HG03565 (cell line): ENCODE data around the gene UBAC1.
"Not testable (repeated sequence)": the region's sequence is repeated elsewhere in the genome, so short reads cannot be mapped to it uniquely, and the experiment has no call there.

ENCODE experiments used
- ATAC-seq: cut with Tn5 transposase; IDR thresholded peaks from one replicate; pipeline ENCODE4 v1.9.1; 2021; ENCODE audit warnings: mild to moderate bottlenecking, moderate library complexity; ENCODE audit not compliant: unreplicated experiment

Gene UBAC1

DNA sequence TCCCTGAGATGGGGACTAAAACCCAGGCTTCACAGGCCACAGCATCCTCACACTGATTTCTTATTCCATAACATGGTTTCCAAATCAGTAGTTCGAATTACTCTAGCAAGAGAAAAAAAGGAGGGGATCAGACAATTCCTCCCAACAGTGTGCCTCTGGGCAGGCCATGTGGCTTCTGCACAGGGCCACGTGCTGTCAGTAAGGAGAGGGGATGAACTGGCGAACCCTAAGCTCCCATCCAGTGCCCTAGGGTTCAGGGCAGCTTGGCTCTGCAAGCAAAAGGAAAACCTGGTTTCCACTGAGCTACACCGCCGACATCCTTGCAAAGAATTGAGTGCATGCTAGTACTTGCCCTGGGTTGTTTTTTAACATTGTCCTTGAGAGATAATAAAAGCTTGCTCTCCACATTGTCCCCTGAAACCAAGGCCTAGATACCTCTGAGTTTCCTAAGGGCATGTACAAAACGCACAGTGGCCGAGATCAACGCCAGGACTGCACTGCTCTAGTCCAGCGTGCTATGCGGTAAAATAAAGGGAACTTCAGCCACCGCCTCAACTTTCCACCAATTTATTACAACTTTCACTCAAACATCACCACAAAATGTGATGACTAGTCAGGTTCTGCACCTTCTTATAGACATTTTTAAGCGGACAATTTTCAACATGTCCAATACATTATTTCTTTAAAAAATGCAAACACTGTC, 58.4 kb downstream of the UBAC1 start:
- no peak for ATAC-seq

DNA sequence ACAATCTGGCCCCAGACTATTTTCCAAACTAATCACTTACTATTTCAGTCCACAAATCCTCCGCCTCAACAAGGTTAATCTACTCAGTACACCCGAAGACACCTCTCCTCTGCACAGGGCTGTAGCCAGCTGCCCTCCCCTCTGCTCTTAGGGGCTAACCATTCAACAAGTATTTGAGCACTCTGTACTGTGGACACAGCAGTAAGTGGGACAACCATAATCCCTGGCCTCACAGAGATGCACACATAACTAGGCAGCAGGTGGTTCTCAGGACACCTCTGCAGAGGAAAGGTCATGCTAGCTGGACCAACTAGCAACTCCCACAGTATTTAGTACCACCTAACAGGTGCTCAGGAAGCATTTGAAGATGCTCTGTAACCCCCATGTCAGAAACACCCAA, 59.3 kb downstream of the UBAC1 start:
- no peak for ATAC-seq

DNA sequence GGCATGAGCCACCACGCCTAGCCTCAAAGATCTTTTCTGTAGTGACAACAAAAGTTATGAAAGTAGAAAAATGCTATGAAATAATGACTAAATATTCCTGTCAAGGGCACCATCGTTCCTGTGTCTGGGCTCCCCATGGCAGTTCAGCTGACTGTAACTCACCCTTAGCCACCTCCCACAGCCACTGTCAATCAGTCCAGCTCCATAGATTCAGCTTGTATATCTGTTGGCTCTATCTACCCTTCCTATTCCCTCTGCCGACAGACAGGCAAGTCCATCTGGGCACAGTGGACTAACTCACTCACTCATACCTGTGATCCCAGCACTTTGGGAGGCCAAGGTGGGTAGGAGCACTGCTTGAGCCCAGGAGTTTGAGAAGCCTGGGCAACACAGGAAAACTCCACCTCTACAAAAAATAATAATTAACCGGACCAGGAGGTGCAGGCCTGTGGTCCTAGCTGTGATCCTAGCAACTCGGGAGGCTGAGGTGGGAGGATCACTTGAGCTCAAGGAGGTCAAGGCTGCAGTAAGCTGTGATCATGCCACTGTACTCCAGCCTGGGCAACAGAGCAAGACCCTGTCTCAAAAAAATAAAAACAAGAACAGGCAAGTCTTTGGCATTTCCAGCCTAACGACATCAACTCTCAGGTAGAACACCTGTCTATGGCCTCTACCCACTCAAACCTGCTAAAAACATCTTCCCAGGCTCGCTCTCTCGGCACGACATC, 60.0 kb downstream of the UBAC1 start:
- no peak for ATAC-seq

DNA sequence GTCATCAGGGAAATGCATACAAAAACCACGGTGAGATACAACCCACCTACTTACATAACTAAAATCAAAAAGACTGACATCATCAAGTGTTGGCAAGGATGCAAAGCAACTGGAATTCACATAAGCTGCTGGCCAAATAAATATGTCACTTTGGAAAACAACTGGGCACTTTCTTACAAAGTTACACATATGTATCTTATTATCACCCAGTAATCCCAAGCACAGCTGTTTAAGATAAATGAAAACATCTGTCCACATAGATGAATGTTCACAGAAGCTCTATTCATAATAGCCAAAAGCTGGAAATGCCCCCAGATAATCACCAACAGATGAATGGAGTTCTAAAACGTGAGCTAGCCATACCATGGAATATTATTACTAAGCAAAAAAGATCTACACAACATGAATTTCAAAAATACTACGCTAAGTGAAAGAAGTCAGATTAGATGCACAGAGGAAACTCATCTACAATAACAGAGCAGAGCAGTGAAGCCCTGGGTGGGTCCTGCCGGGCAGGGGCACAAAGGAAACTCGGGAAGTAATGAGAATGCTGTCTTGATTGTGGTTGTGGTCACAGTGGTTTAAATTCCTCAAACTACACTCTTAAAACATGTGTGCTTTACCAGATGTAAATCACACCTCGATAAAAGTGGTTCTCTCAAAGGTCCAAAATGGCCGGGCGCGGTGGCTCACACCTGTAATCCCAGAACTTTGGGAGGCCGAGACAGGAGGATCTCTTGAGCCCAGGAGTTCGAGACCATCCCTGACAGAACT, 62.4 kb downstream of the UBAC1 start:
- ATAC-seq = no peak

DNA sequence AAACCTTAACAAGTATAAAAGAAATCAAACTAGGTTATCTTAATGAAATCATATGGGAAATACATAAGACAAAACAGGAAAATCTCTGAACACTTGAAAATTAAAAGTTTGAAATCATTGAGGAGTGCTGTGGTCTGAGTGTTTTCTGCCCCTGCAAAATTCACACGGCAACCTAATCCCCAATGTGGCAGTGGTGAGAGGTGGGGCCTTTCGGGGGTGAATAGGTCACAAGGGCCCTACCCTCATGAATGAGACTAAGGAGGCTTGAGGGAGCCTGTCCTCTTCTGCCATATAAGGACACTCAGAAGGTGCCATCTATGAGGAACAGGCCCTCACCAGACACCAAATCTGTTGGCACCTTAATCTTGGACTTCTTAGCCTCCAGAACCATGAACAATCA, 64.5 kb downstream of the UBAC1 start:
- ATAC-seq = no peak

DNA sequence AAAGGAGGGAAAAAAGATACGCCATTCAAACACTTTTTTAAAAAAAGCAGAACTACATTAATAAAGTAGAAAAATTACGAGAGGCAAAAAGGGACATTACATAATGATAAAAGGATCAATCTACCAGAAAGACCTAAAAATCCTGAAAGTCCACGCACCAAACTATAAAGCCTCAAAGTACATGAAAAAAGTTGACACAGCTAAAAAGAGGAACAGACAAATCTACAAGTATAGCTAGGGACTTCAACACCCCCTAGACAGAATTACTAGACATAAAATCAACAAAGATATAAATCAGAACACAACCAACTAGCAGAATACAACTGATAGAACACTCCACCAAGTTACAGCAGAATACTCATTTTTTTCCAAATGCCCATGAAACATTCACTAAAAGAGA, 65.0 kb downstream of the UBAC1 start:
- no peak for ATAC-seq

DNA sequence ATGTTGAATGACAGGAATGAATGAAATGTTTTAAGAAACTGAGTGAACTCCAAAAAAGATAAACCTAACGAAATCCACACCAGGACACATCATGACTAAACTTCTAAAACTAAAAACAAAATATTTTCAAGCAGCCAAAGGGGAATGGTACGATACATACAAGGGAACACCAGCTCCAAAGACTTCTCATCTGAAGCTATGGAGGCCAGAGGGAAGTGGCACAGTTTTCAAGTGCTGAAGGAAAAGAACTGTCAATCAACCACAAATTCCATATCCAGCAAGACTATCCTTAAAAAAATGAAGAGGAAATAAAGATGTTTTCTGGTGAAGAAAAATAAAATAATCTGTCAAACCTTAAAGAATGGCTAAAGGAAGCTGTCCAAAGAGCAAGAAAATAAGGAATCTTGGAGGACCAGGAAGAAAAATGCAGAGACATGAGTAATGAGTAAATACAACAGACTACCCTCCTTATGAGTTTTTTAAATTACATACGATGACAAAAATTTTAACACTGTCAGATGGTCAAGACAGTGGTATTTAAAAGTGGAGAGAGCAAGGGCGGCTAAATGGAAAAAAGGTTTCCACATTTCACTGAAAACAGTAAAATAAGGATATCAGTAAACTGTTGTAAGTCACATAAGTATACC, 65.8 kb downstream of the UBAC1 start:
- no peak for ATAC-seq

DNA sequence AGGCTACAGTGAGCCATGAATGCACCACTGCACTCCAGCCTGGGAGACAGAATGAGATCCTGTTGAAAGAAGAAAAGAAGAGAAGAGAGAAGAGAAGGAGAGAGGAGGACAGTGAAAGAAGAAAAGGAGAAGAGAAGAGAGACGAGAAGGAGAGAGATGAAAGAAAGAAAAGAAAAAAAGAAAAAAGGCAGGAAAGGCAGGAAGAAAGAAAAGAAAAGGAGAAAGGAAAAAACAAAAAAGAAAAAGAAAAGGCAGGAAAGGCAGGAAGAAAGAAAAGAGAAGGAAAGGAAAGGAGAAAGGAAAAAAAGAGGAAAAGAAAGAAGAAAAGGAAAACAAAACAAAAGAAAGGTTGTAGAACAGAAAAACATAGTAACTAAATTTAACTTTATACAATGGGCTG, 68.1 kb downstream of the UBAC1 start:
- ATAC-seq = no peak

DNA sequence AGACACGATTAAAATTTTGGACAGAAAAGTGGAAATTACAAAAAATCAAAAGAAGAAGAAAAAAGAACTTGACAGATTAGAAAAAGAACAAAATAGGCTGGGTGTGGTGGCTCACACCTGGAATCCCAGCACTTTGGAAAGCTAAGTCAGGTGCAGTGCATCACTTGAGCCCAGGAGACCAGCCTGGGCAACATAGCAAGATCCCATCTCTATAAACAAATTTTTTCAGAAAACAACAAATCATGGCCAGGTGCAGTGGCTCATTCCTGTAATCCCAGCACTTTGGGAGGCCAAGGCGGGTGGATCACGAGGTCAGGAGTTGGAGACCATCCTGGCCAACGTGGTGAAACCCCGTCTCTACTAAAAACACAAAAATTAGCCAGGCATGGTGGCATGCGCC, 68.8 kb downstream of the UBAC1 start:
- not testable (repeated sequence) for ATAC-seq

DNA sequence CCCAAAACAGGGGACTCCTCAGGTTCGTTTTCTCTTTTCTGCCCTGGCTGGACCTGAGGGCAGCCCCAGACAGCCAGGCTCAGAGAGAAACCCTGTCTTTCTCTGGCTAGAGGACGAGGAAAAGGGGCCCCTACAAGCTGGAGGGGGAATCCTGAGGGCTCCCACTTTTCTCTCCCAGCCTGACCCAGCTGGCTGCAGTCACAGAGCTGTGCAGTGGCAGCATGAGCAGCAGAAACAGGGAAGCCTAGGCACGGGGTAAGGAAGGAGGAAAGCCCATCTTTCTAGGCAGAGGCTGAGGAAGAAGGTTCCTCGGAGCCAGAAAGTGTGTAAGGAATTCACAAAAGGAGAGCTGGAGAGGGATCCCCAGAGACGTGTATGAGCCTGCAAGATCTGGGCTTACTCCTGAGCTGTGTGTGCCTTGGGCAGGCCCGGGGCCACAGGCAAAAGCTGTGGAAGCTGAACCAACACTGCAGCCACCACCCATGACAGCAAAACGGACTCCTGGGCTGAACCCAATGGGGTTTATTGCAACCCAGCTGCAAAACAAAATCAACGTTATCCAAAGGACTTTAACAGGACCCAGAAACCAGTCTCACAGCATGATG, 70.0 kb downstream of the UBAC1 start:
- no peak for ATAC-seq

DNA sequence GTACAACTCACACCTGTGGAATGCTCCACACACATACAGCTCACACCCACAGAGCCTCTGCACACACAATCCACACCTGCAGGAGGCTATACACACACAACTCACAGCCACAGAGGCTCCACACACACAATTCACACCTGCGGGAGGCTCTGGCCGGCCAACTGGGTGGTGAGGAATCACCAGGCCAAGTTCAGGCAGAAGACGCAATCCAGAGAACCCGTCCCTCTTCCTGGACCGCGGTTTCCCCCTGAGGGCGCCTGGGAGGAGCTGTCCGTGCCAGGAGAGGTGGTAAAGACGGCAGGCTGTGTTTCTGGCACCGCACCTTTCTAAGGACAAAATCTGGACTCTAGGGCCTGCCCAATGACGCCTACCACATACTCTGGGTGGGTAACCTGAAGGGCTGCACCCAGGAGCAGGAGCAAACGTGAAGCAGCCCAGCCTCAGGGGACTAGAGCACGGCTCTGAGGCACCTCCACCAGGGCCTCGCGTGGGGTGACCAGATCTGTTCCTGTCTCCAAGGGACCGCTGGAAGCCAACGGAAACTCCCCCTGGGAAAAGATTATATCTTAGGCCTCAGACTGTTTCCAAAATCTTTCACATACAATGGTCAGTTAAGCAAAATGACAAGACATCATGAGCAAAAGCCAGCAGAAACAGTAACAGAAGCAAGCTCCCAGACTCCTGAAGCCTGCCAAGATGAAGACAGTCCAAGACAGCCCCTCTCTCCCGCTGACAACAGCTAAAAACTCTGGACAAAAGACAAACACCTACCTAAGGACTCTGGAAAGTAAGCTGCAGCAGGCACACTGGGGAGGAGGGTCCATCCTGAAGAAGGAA, 70.8 kb downstream of the UBAC1 start:
- no peak for ATAC-seq

DNA sequence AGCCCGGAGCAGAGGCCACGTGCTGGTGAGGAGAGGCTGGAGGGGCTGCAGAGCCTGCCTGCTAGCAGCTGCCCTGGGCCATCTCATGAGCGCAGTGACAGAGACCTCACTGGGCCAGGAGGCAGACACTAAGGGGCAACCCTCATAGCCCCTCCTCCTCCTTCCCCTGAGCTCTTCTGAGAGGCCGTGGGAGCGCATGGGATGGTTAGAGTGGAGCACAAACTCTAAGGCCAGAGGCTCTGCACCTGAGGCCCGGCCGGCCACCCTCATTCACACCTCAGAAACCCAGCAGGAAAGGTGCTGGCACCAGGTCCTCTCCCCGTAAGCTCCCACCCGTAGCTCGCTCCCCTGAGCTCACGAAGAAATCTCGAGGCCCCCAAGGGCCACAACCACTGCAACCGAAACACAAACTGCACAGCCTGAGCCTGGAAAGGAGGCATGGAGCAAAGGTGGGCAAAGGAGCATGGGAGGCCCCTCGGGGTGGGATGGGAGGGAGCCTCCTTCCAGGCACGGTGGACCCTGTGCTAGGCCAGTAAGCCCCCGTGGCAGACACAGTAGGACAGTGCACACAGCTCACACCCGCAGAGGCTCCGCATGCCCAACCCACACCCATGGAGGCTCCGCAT, 71.5 kb downstream of the UBAC1 start:
- ATAC-seq = no peak

DNA sequence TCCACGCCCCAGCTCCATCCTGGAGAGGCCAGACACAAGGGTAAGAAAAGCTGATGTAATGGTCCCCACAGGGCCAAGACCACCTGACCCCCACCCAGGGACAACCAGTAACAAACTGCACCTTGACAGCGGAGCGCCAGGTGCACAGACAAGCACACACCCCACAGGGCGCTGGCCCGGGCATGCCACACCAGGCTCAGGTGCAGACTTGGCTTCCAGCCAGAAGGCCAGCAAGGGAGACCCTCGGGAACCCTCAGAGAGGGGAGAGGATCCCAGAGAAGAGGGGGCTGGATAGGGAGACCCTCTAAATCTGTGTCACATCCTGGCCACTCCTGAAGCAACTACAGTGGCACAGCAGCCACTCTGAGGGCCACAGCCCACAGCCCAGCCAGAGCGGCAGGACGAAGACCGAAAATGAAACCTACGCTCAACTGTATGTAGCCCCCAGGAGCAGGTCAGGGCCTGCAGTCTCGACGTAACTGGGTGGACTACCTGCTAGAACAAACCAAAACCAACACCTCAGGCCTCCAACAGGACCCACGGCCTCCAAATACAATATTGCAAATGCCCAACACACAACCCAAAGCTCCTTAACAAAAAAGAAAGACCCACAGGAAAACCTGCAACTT, 72.3 kb downstream of the UBAC1 start:
- ATAC-seq = no peak

DNA sequence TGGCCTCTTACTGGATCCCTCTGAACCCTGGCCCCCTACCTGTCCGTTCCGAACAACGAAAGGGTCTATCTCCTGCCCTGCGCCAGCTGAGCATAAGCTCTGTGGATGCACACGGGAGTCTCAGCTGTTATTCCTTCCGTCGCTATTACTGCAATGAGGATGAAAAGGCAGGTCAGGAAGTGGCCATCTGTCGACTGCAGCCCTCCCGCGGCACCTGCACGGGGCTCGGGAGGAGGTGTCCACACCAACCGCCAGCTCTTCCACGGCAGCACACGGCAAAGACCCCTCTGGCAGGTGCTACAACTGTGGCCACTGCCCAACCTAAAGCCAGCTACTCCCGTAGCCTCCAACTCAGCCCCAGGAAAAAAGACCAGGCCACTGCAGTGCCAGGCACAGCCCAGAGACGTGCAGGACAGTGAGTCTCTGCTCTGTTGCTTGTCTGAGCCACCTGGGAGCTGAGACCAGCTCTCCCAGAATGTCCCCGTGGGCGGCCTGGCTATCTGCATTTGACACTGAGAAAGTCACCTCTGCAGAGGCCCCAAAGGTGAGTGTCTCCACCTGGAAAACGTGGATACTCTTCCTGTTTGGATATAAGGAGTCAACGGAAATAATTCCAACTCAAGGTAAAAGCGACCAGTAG, 72.9 kb downstream of the UBAC1 start:
- ATAC-seq = no peak

DNA sequence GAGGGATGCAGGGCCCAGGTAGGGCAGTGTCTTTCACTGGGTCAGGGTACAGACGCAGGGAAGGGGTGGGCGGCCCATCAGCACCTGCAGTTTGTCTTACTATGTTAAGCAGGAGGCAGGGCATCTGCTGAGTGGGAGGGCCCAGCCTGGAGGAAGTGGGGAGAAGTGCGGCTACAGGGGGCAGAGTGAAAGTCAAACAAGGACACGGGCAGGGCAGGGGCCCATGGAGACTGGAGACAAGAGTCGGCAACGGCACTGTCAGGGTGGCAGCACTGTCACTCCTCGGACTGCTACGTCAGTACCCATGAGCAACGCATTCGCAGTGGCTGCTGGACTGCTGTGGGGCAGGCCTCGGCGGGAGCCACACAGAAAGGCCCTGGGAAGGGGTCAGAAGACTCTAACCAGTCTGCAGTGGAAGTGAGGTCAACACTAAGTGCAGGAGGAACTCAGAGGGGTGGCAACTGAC, 73.6 kb downstream of the UBAC1 start:
- no peak for ATAC-seq

DNA sequence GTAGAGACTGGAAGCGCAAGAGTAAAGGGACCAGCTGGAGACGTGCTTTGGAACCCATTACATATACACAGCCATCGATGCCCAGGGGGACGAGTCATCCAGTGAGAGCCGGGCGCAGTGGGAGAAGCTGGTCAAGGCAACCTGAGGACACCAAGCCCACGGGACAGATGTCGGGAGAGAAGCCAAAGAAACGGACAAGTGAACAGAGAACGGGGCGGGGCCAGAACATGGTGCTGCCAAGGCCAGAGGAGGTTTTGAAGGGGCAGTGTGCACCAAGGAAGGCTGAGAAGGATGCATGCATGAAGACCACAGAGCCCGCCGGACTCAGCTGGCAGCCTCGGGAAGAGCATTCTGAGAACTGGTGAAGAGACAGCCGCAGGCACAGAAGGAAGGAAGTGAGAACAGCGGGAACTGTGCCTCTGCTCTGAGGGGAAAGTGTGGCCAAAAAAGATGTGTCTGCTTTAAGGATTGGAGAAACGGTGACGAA, 74.1 kb downstream of the UBAC1 start:
- ATAC-seq = no peak

DNA sequence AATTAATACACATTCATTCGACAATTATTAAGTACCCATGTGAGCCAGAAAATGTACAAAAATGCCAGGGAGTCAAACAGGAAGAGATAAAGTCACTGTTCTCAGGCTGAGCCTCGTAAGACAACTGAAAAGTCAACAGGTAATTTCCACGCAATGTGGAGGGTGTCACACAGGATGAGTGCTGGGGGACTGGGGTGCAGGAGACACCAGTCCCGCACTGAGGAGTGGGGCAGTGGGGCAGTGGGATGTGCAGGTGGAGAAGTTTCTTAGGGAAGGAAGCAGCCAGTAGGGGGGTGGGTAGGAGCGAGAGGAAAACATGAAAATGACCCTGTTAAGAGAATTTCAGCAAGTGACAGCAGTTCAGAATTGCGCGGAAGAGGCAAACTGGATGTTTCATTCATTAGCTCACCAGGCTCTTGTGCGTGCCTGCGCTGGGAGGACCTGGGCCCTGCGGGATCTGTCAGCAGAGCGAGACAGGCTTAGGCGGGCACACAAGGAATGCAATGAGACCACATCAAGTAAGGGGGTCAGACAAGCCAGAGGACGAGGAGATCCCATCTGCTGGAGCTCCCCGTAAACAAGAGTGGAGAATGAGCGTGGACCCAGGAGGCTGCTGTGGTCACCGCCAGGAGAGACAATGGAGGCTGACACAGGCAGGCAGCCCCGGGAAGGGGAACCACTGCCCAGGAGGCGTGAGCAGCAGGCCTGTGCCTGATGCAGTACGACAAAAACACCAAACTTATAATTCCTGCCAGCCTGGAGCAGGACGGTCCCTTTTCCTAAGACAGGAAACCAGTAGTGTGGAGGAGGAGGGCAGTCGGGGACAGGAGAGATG, 74.8 kb downstream of the UBAC1 start:
- ATAC-seq = no peak
